GM12878 (cell line): ENCODE data around the gene HIGD2B.

ENCODE experiments used
- EP300 ChIP-seq, 2 experiments: fragments of 150-350 bp in 1 of 2; IDR thresholded peaks; 2 replicates each; pipeline ENCODE4 v1.6.1; 2011 to 2012; ENCODE audit warnings: low read depth in 2 of 2, low read length in 2 of 2, borderline replicate concordance in 1 of 2, improper control_type of control experiment in 1 of 2, inconsistent platforms in 1 of 2; ENCODE audit not compliant: control insufficient read depth in 1 of 2
- EZH2 ChIP-seq: IDR thresholded peaks from 2 replicates; pipeline ENCODE4 v1.6.1; 2012; ENCODE audit warnings: low read depth, mild to moderate bottlenecking, control low read depth, inconsistent platforms, low read length, borderline replicate concordance; ENCODE audit not compliant: control insufficient read depth
- MTA2 ChIP-seq: fragments of 450-650 bp; IDR thresholded peaks from 2 replicates; pipeline ENCODE4 v1.6.1; 2016; ENCODE audit warnings: low read depth, mild to moderate bottlenecking, moderate library complexity
- POLR2AphosphoS5 ChIP-seq: IDR thresholded peaks from 2 replicates; pipeline ENCODE4 v1.6.1; 2011; ENCODE audit warnings: mild to moderate bottlenecking, low read length, inconsistent platforms
- SP1 ChIP-seq: IDR thresholded peaks from one replicate; pipeline ENCODE4 v1.6.1; 2011; ENCODE audit warnings: low read depth, low read length
- SUPT20H ChIP-seq: IDR thresholded peaks from 2 replicates; pipeline ENCODE4 v1.6.1; 2011; ENCODE audit warnings: low read depth, mild to moderate bottlenecking, low read length, moderate library complexity, borderline replicate concordance; ENCODE audit not compliant: control insufficient read depth
- TAF1 ChIP-seq: IDR thresholded peaks from 2 replicates; pipeline ENCODE4 v1.6.1; 2011; ENCODE audit warnings: mild to moderate bottlenecking, low read depth, low read length, borderline replicate concordance
- YY1 ChIP-seq: IDR thresholded peaks from 2 replicates; pipeline ENCODE4 v1.6.1; 2011; ENCODE audit warnings: low read depth, mild to moderate bottlenecking, low read length
- TF ChIP-seq, protein P1 (sequence below), 3 experiments: IDR thresholded peaks in 2 of 3; conservative IDR thresholded peaks in 1 of 3; 2 replicates each; pipeline ENCODE4 v1.5.1; 2011; ENCODE audit warnings: low read depth in 3 of 3, low read length in 3 of 3, mild to moderate bottlenecking in 3 of 3, control low read depth in 2 of 3, moderate library complexity in 2 of 3, inconsistent platforms in 1 of 3, mixed read lengths in 1 of 3; ENCODE audit not compliant: control insufficient read depth in 2 of 3, insufficient read depth in 1 of 3; ENCODE audit errors: extremely low read depth in 1 of 3
- TF ChIP-seq, protein P2 (sequence below): IDR thresholded peaks from 2 replicates; pipeline ENCODE4 v1.6.1; 2011; ENCODE audit warnings: borderline replicate concordance, low read depth, mild to moderate bottlenecking, moderate library complexity, low read length; ENCODE audit not compliant: insufficient read depth, poor library complexity, severe bottlenecking

DNA sequence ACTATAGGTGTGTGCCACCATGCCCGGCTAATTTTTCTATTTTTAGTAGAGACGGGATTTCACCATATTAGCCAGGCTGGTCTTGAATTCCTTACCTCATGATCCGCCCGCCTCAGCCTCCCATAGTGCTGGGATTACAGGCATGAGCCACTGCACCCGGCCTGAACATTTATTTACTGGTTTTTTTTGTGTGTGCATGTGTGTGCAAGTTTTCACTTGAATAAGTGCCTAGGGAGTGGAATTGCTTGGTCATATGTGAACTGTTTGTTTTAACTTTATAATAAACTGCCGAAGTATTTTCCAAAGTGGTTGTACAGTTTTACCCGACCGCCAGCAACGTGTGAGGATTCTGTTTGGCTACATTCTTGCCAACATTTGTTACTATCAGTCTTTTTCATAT is 14.1 kb upstream of the HIGD2B start:
- TF ChIP-seq MTA2 (no peak), SUPT20H (no peak), YY1 (no peak), TAF1 (no peak), EZH2 (no peak), EP300 (IDR thresholded peaks at IDR 0.05; ENCODE audit: borderline replicate concordance in 1 of 2, control insufficient read depth in 1 of 2, low read depth in 2 of 2, low read length in 2 of 2) (no peak), POLR2AphosphoS5 (no peak), SP1 (no peak)
- TF ChIP-seq, protein P1, sequence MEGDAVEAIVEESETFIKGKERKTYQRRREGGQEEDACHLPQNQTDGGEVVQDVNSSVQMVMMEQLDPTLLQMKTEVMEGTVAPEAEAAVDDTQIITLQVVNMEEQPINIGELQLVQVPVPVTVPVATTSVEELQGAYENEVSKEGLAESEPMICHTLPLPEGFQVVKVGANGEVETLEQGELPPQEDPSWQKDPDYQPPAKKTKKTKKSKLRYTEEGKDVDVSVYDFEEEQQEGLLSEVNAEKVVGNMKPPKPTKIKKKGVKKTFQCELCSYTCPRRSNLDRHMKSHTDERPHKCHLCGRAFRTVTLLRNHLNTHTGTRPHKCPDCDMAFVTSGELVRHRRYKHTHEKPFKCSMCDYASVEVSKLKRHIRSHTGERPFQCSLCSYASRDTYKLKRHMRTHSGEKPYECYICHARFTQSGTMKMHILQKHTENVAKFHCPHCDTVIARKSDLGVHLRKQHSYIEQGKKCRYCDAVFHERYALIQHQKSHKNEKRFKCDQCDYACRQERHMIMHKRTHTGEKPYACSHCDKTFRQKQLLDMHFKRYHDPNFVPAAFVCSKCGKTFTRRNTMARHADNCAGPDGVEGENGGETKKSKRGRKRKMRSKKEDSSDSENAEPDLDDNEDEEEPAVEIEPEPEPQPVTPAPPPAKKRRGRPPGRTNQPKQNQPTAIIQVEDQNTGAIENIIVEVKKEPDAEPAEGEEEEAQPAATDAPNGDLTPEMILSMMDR (IDR thresholded peaks at IDR 0.05 in 2 of 3, conservative IDR thresholded peaks at IDR 0.05 in 1 of 3; ENCODE audit: control insufficient read depth in 2 of 3, extremely low read depth in 1 of 3, insufficient read depth in 1 of 3, low read depth in 3 of 3, low read length in 3 of 3), result no peak
- TF ChIP-seq, protein P2, sequence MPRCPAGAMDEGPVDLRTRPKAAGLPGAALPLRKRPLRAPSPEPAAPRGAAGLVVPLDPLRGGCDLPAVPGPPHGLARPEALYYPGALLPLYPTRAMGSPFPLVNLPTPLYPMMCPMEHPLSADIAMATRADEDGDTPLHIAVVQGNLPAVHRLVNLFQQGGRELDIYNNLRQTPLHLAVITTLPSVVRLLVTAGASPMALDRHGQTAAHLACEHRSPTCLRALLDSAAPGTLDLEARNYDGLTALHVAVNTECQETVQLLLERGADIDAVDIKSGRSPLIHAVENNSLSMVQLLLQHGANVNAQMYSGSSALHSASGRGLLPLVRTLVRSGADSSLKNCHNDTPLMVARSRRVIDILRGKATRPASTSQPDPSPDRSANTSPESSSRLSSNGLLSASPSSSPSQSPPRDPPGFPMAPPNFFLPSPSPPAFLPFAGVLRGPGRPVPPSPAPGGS, result no peak
